K562 (cell line): Measurements from ENCODE around the gene DIPK1B. TPM values are rescaled to one million over a fixed set of nuclear protein-coding genes. Genes with fewer than 3 reads are reported as not detected.

Experiments
- BCOR ChIP-seq: fragments of 450-650 bp; IDR thresholded peaks from 2 replicates; pipeline ENCODE4 v1.6.1; 2016
- CBX5 ChIP-seq: IDR thresholded peaks from 2 replicates; pipeline ENCODE4 v1.6.1; 2014; ENCODE audit warnings: low read depth, borderline replicate concordance
- FIP1L1 ChIP-seq: fragments of 200-400 bp; formaldehyde crosslinking; IDR thresholded peaks from 2 replicates; pipeline ENCODE4 v1.6.1; 2018; ENCODE audit warnings: mild to moderate bottlenecking, low read depth, low read length; ENCODE audit not compliant: poor library complexity, severe bottlenecking
- FOXA1 ChIP-seq: fragments of 450-650 bp; IDR thresholded peaks from 2 replicates; pipeline ENCODE4 v1.6.1; 2016; ENCODE audit warnings: mild to moderate bottlenecking, borderline replicate concordance
- LARP7 ChIP-seq: fragments of 450-650 bp; IDR thresholded peaks from 2 replicates; pipeline ENCODE4 v1.6.1; 2016
- NFE2 ChIP-seq: IDR thresholded peaks from 2 replicates; pipeline ENCODE4 v1.6.1; 2014; ENCODE audit warnings: antibody characterized with exemption, low read depth
- RBM34 ChIP-seq: fragments of 200-400 bp; formaldehyde crosslinking; IDR thresholded peaks from 2 replicates; pipeline ENCODE4 v1.6.1; 2018; ENCODE audit warnings: low read length, borderline replicate concordance; ENCODE audit not compliant: insufficient read depth
- SMAD3 ChIP-seq: fragments of 450-650 bp; formaldehyde crosslinking; conservative IDR thresholded peaks from 2 replicates; pipeline ENCODE4 v1.4.0; 2020; ENCODE audit warnings: mild to moderate bottlenecking
- SMAD4 ChIP-seq: fragments of 250-450 bp; sonication (Bioruptor Pico); conservative IDR thresholded peaks from 2 replicates; pipeline ENCODE4 v1.8.0; 2021; ENCODE audit warnings: inconsistent platforms, mild to moderate bottlenecking, moderate library complexity
- SPI1 ChIP-seq: IDR thresholded peaks from 2 replicates; pipeline ENCODE4 v1.6.1; 2011; ENCODE audit warnings: low read depth, low read length, control low read depth, borderline replicate concordance
- SRSF1 ChIP-seq: fragments of 200-400 bp; formaldehyde crosslinking; IDR thresholded peaks from 2 replicates; pipeline ENCODE4 v1.6.1; 2017; ENCODE audit warnings: mild to moderate bottlenecking, low read depth, low read length, moderate library complexity
- YBX1 ChIP-seq: fragments of 450-650 bp; IDR thresholded peaks from 2 replicates; pipeline ENCODE4 v1.7.1; 2016; ENCODE audit warnings: mild to moderate bottlenecking
- ZNF239 ChIP-seq: fragments of 250-450 bp; sonication (Bioruptor Pico); IDR thresholded peaks from 2 replicates; pipeline ENCODE4 v1.4.0; 2020; ENCODE audit warnings: mild to moderate bottlenecking
- polyA plus RNA-seq, 8 experiments: library from polyadenylated mRNA; depleted of rRNA in 4 of 8; stranded (reverse) in 5 of 8; unstranded in 3 of 8; fragments of >200 nt; fragmentation: Nextera tagmentation in 2 of 8; fragmentation: Illumina TruSeq in 1 of 8; extraction: Ambion mirVana in 2 of 8; extraction: Trizol in 1 of 8; gene quantifications; 2 replicates each; pipeline versions ENCODE4 v1.2.1 to v1.2.3, GENCODE V29; 2011 to 2014; ENCODE audit warnings: inconsistent platforms in 1 of 8, missing spikeins in 1 of 8
- total RNA-seq, 7 experiments: library from RNA; depleted of rRNA in 6 of 7; stranded (reverse); fragments of >200 nt in 6 of 7; fragmentation: Illumina TruSeq in 2 of 7; extraction: Trizol in 2 of 7; gene quantifications; 2 replicates each; pipeline versions ENCODE4 v1.2.1 to v1.2.3, GENCODE V29; 2011 to 2021; ENCODE audit warnings: low replicate concordance in 1 of 7
- TF ChIP-seq, protein P1 (sequence below): sonication (generic); formaldehyde crosslinking; IDR thresholded peaks from 2 replicates; pipeline ENCODE4 v1.8.0; 2022; ENCODE audit warnings: mild to moderate bottlenecking, missing genetic modification reagents
- TF ChIP-seq, protein P2 (sequence below): fragments of 250-450 bp; sonication (Bioruptor Pico); IDR thresholded peaks from 2 replicates; pipeline ENCODE4 v1.4.0; 2020; ENCODE audit warnings: borderline replicate concordance
- TF ChIP-seq, protein P3 (sequence below): sonication (generic); formaldehyde crosslinking; IDR thresholded peaks from 2 replicates; pipeline ENCODE4 v1.8.1; 2023; ENCODE audit warnings: mild to moderate bottlenecking, missing genetic modification reagents
- TF ChIP-seq, protein P4 (sequence below): sonication (generic); formaldehyde crosslinking; IDR thresholded peaks from 2 replicates; pipeline ENCODE4 v1.8.1; 2023; ENCODE audit warnings: mild to moderate bottlenecking, missing genetic modification reagents

DIPK1B gene
- total and polyA plus RNA-seq, 9 of the 15 experiments (the other 6 are each of a cell fraction or from before 2014, with no cell fraction given): 0.08 to 22.3 (median 5.9) TPM

DNA sequence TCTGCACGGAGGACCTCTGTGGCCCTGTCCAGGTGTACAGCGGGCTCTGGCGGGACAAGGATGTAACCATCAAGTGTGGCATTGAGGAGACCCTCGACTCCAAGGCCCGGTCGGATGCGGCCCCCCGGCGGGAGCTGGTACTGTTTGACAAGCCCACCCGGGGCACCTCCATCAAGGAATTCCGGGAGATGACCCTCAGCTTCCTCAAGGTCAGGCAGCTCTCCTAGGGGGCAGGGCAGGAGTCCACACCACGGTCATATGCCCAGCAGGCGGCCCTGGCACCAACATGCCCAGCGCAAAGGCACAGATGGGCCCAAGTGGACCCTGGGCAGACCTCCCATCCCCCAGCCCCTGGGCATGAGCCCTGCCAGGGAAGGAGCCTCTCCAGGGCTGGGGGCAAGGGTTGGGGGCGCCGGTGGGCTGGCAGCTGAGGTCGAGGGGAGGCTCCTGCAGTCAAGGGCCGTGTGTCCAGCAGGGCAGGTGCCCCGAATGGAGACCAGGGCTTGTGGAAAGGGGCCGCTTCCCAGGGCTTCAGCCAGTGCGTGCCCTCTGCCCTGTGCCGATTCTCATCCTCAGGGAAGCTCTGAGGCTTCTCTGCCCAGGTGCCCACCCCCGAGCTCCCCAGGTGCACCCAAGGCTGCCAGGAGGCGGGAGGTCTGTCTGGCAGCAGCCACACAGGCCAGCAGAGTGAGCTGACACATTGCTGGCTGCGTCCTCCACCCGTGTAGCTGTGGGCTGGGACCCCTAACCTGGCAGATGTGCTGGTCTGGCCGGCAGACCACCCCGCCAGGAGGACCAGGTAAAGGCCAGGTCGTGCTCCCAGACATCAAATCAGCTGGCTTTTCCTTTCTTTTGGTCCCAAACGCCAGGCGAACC is 10.0 kb downstream of the DIPK1B start (continued):
- no peak for TF ChIP-seq YBX1
- TF ChIP-seq, protein P1, sequence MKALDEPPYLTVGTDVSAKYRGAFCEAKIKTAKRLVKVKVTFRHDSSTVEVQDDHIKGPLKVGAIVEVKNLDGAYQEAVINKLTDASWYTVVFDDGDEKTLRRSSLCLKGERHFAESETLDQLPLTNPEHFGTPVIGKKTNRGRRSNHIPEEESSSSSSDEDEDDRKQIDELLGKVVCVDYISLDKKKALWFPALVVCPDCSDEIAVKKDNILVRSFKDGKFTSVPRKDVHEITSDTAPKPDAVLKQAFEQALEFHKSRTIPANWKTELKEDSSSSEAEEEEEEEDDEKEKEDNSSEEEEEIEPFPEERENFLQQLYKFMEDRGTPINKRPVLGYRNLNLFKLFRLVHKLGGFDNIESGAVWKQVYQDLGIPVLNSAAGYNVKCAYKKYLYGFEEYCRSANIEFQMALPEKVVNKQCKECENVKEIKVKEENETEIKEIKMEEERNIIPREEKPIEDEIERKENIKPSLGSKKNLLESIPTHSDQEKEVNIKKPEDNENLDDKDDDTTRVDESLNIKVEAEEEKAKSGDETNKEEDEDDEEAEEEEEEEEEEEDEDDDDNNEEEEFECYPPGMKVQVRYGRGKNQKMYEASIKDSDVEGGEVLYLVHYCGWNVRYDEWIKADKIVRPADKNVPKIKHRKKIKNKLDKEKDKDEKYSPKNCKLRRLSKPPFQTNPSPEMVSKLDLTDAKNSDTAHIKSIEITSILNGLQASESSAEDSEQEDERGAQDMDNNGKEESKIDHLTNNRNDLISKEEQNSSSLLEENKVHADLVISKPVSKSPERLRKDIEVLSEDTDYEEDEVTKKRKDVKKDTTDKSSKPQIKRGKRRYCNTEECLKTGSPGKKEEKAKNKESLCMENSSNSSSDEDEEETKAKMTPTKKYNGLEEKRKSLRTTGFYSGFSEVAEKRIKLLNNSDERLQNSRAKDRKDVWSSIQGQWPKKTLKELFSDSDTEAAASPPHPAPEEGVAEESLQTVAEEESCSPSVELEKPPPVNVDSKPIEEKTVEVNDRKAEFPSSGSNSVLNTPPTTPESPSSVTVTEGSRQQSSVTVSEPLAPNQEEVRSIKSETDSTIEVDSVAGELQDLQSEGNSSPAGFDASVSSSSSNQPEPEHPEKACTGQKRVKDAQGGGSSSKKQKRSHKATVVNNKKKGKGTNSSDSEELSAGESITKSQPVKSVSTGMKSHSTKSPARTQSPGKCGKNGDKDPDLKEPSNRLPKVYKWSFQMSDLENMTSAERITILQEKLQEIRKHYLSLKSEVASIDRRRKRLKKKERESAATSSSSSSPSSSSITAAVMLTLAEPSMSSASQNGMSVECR (CRISPR knock-in tag): no peak
- TF ChIP-seq, protein P2, sequence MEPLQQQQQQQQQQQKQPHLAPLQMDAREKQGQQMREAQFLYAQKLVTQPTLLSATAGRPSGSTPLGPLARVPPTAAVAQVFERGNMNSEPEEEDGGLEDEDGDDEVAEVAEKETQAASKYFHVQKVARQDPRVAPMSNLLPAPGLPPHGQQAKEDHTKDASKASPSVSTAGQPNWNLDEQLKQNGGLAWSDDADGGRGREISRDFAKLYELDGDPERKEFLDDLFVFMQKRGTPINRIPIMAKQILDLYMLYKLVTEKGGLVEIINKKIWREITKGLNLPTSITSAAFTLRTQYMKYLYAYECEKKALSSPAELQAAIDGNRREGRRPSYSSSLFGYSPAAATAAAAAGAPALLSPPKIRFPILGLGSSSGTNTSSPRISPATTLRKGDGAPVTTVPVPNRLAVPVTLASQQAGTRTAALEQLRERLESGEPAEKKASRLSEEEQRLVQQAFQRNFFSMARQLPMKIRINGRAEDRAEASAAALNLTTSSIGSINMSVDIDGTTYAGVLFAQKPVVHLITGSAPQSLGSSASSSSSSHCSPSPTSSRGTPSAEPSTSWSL: no peak
- TF ChIP-seq FOXA1: no peak
- no peak for TF ChIP-seq CBX5
- TF ChIP-seq BCOR: no peak
- TF ChIP-seq ZNF239 (CRISPR knock-in tag): no peak
- TF ChIP-seq, protein P3, sequence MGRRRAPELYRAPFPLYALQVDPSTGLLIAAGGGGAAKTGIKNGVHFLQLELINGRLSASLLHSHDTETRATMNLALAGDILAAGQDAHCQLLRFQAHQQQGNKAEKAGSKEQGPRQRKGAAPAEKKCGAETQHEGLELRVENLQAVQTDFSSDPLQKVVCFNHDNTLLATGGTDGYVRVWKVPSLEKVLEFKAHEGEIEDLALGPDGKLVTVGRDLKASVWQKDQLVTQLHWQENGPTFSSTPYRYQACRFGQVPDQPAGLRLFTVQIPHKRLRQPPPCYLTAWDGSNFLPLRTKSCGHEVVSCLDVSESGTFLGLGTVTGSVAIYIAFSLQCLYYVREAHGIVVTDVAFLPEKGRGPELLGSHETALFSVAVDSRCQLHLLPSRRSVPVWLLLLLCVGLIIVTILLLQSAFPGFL (CRISPR knock-in tag): no peak
- TF ChIP-seq FIP1L1: peak; percentile 48
- TF ChIP-seq, protein P4, sequence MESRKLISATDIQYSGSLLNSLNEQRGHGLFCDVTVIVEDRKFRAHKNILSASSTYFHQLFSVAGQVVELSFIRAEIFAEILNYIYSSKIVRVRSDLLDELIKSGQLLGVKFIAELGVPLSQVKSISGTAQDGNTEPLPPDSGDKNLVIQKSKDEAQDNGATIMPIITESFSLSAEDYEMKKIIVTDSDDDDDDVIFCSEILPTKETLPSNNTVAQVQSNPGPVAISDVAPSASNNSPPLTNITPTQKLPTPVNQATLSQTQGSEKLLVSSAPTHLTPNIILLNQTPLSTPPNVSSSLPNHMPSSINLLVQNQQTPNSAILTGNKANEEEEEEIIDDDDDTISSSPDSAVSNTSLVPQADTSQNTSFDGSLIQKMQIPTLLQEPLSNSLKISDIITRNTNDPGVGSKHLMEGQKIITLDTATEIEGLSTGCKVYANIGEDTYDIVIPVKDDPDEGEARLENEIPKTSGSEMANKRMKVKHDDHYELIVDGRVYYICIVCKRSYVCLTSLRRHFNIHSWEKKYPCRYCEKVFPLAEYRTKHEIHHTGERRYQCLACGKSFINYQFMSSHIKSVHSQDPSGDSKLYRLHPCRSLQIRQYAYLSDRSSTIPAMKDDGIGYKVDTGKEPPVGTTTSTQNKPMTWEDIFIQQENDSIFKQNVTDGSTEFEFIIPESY: no peak
- TF ChIP-seq RBM34: no peak
- no peak for TF ChIP-seq SMAD4 (CRISPR knock-in tag)
- TF ChIP-seq SRSF1: 0 out of 2 replicates have a peak, but pooled peaks have one; percentile 14
- no peak for TF ChIP-seq LARP7
- no peak for TF ChIP-seq SMAD3 (CRISPR knock-in tag)
- no peak for TF ChIP-seq NFE2
- TF ChIP-seq SPI1: no peak
